Esophagus muscularis mucosa (tissue), 4 donors: ENCODE results near the gene EML3. TPM values are rescaled to one million over a fixed set of nuclear protein-coding genes. Genes with fewer than 3 reads are reported as not detected.

Experiments used
- DNase-seq: peaks from one replicate; pipeline ENCODE4 v3.0.0-alpha.2; 2017; ENCODE audit errors: extremely low spot score
- H3K27ac ChIP-seq, 4 donors: fragments of 200-600 bp; sonication (generic); replicated peaks in 1 of 4; 1 replicate in 3 of 4; 2 replicates in 1 of 4; pipeline ENCODE4 v1.5.1; 2016 to 2019; ENCODE audit warnings: mild to moderate bottlenecking in 1 of 4
- H3K27me3 ChIP-seq, 4 donors: fragments of 200-600 bp; sonication (generic); one replicate each; pipeline versions ENCODE4 v1.5.1 to v1.6.0; 2016 to 2019
- H3K36me3 ChIP-seq, 4 donors: fragments of 200-600 bp; sonication (generic); one replicate each; pipeline ENCODE4 v1.5.1; 2016 to 2019
- H3K4me1 ChIP-seq, 4 donors: fragments of 200-600 bp; sonication (generic); one replicate each; pipeline ENCODE4 v1.5.1; 2016 to 2019
- H3K4me3 ChIP-seq, 4 donors: fragments of 200-600 bp; sonication (generic); 1 replicate in 2 of 4; 2 replicates in 2 of 4; pipeline ENCODE4 v1.5.1; 2016 to 2019; ENCODE audit warnings: mild to moderate bottlenecking in 4 of 4, moderate library complexity in 1 of 4
- H3K9me3 ChIP-seq, 4 donors: fragments of 200-600 bp; sonication (generic); 1 replicate in 3 of 4; 2 replicates in 1 of 4; pipeline ENCODE4 v1.5.1; 2016 to 2019
- EP300 ChIP-seq: sonication (generic); formaldehyde crosslinking; IDR thresholded peaks from one replicate; pipeline ENCODE4 v1.6.1; 2017; ENCODE audit warnings: antibody characterized with exemption
- POLR2A ChIP-seq: fragments of 450-650 bp; IDR thresholded peaks from one replicate; pipeline ENCODE4 v1.6.1; 2017; ENCODE audit warnings: antibody characterized with exemption, moderate library complexity, mild to moderate bottlenecking, low read depth
- POLR2AphosphoS5 ChIP-seq, 2 donors: sonication (generic); formaldehyde crosslinking; IDR thresholded peaks; one replicate each; pipeline ENCODE4 v1.6.1; 2017; ENCODE audit warnings: antibody characterized with exemption in 2 of 2
- WGBS: methylation state at CpG from one replicate; pipeline ENCODE4 v1.1.5; 2018; 5-methylcytosine and 5-hydroxymethylcytosine counted together
- intact Hi-C: fragments of 100-400 bp; cut with DNase I; formaldehyde crosslinking; loops from one replicate; pipeline ENCODE4 v1.15.1; 2023
- small RNA-seq, 3 donors: library from RNA; depleted of rRNA; stranded (forward); fragments of <200 nt; gene quantifications; one replicate each; pipeline ENCODE3, GENCODE V24; 2016
- total RNA-seq, 4 donors: library from RNA; depleted of rRNA; stranded (reverse); fragments of >200 nt; gene quantifications; one replicate each; pipeline versions ENCODE4 v1.1.0 to v1.2.1, GENCODE V29; 2016
- TF ChIP-seq, protein P1 (sequence below), 3 experiments: fragments of 200-600 bp in 2 of 3; fragments of 450-650 bp in 1 of 3; sonication (generic) in 2 of 3; IDR thresholded peaks; one replicate each; pipeline ENCODE4 v1.5.1; 2017 to 2019; ENCODE audit warnings: antibody characterized with exemption in 3 of 3, mild to moderate bottlenecking in 2 of 3, moderate library complexity in 1 of 3

EML3 gene
- total RNA-seq, 4 donors from 2014 or later = 27.0 to 33.6 (median 29.0) TPM

DNA sequence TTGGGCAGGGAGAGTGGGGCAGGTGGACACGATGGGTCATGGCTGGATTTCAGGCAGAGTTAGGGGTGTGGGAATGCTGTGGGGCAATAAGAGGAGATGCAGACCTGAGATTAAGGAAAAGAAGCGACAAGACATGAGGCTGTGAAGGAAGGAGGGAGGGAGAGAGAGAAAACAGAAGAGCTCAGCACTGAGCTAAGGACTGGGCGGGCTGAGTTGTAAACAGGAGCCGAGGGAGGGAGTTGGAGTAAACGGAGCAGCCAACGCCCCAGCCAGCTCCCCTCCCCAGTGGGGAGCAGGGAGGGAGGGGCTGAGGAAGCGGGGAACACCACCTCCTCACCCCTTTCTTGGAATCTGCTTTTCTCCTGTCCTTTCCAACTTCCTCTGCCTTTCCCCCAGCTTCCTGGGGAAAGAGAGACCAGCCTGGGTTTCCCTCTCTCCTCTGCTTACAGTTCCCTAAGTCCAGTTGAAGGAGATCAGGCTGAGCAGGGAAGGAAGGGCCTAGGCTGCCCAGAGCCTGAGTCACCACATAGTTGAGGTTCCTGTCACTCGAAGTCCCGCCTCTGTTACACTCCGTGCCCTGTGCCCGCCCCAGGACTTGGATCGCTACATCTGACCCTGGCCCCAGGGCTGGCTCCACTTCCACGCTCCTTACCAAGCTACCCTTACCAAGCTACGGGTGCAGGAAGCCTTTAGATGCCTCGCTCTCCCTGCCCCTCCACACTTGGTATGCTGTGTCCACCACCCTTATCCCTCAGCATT, 59.3 kb downstream of the EML3 start:
- no peaks in the 10 kb centered on the region for H3K27me3 ChIP-seq
- DNase-seq = peak; percentile 98
- H3K36me3 ChIP-seq = peaks cover 0 to 11% (median 3%) of the 10 kb centered on the region in 4 donors
- peak overlapping the region; percentile 93 to 97 (median 95) for H3K27ac ChIP-seq
- H3K4me1 ChIP-seq = peaks cover 86 to 99% (median 95%) of the 10 kb centered on the region in 4 donors
- WGBS = under 1% methylated on average over 14 of the region's 15 CpGs
- peak overlapping the region; percentile 38 to 49 (median 42) for H3K4me3 ChIP-seq
- intact Hi-C loops = no loop called here
- H3K9me3 ChIP-seq = no peaks in the 10 kb centered on the region
- TF ChIP-seq EP300 (no peak), POLR2A (peak; percentile 18), POLR2AphosphoS5 (IDR thresholded peaks at IDR 0.05) (peak in 1 of 2 donors; percentile 88)
- TF ChIP-seq, protein P1, sequence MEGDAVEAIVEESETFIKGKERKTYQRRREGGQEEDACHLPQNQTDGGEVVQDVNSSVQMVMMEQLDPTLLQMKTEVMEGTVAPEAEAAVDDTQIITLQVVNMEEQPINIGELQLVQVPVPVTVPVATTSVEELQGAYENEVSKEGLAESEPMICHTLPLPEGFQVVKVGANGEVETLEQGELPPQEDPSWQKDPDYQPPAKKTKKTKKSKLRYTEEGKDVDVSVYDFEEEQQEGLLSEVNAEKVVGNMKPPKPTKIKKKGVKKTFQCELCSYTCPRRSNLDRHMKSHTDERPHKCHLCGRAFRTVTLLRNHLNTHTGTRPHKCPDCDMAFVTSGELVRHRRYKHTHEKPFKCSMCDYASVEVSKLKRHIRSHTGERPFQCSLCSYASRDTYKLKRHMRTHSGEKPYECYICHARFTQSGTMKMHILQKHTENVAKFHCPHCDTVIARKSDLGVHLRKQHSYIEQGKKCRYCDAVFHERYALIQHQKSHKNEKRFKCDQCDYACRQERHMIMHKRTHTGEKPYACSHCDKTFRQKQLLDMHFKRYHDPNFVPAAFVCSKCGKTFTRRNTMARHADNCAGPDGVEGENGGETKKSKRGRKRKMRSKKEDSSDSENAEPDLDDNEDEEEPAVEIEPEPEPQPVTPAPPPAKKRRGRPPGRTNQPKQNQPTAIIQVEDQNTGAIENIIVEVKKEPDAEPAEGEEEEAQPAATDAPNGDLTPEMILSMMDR (IDR thresholded peaks at IDR 0.05) = no peak

DNA sequence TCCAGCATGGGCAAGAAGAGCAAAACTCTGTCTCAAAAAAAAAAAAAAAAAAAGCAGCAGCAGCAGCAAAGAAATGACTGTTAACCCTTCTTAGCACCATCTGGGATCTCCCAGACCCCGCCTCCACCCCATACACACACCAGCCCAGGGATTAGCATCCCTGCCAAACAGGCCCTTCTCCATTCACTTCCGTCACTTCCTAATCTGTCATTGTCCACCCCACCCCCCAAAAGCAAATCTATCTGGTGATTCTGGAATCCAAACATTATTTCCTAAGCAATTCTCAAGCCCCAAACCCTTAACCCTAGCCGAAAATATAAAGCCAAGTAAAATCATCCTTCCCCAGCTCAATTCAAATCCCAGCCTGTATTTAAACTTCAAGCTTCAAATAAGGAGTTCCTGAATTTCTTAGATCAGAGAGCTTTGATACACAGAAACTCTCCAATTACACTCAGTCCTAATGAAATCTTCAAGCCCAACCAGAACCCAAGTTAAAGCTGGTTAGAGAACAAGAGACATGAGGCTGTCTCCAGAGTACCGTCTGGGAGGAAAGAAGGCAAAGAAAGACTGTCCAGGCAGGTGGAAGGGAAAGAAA, 60.0 kb downstream of the EML3 start:
- Histone ChIP-seq H3K9me3 (no peaks in the 10 kb centered on the region), H3K4me3 (peak overlapping the region; percentile 38 to 49 (median 42)), H3K27me3 (no peaks in the 10 kb centered on the region), H3K27ac (peak overlapping the region; percentile 93 to 97 (median 95)), H3K4me1 (peaks cover 93 to 99% (median 98%) of the 10 kb centered on the region in 4 donors), H3K36me3 (peaks cover 0 to 4% (median 0%) of the 10 kb centered on the region in 4 donors)
- intact Hi-C loops = no loop called here
- 14% methylated on average over 4 of the region's 4 CpGs for WGBS
- no peak for DNase-seq
- no peak for TF ChIP-seq POLR2AphosphoS5 (IDR thresholded peaks at IDR 0.05)
- no peak for TF ChIP-seq EP300
- TF ChIP-seq, protein P1 (IDR thresholded peaks at IDR 0.05) = no peak
- TF ChIP-seq POLR2A = no peak

Small RNA genes lying within 50 kb of the gene (small RNA-seq; reads per million reads assigned to genes)
- gene AP001458.1 (0 reads per million in 3 donors), gene EEF1G (0 reads per million in 3 donors), gene MIR6747 (0 reads per million in 3 donors)

Other genes with a start within 250 kb of the EML3 start
- 1 to 10 TPM in 1 of 4 donors, not detected in 3; 3.0 TPM for gene SCGB1A1, start 193.7 kb downstream of the EML3 start, total RNA-seq
- gene AHNAK, start 66.0 kb downstream of the EML3 start, total RNA-seq = 1,000 to 10,000 TPM; 1,278 to 2,374 (median 1,866) TPM
- 1,000 to 10,000 TPM; 1,068 to 1,537 (median 1,375) TPM for gene EEF1G, start 38.9 kb downstream of the EML3 start, total RNA-seq
- 1 to 10 TPM; 4.2 to 8.0 (median 6.0) TPM for gene TUT1, start 21.3 kb downstream of the EML3 start, total RNA-seq
- gene MTA2, start 10.9 kb downstream of the EML3 start, total RNA-seq = 10 to 100 TPM; 60.2 to 91.4 (median 88.3) TPM
- 10 to 100 TPM in 2 of 4 donors, 1 to 10 TPM in 2; 3.7 to 11.9 (median 10.1) TPM for gene ROM1, start 482 bp upstream of the EML3 start, total RNA-seq
- gene B3GAT3, start 9.2 kb upstream of the EML3 start, total RNA-seq = 10 to 100 TPM; 20.3 to 33.3 (median 22.1) TPM
- 100 to 1,000 TPM in 2 of 4 donors, 10 to 100 TPM in 2; 77.7 to 129 (median 111) TPM for gene GANAB, start 33.8 kb upstream of the EML3 start, total RNA-seq
- gene INTS5, start 40.5 kb upstream of the EML3 start, total RNA-seq = 10 to 100 TPM in 3 of 4 donors, 1 to 10 TPM in 1; 9.6 to 22.7 (median 21.7) TPM
- gene C11orf98, start 52.4 kb upstream of the EML3 start, total RNA-seq = 10 to 100 TPM; 23.7 to 38.0 (median 33.0) TPM
- 1 to 10 TPM; 2.9 to 4.9 (median 3.1) TPM for gene CSKMT, start 52.5 kb upstream of the EML3 start, total RNA-seq
- gene UQCC3, start 58.9 kb upstream of the EML3 start, total RNA-seq = 1 to 10 TPM; 6.3 to 7.5 (median 7.1) TPM
- 1 to 10 TPM; 1.6 to 2.5 (median 1.7) TPM for gene LBHD1, start 59.5 kb upstream of the EML3 start, total RNA-seq
- gene UBXN1, start 66.3 kb upstream of the EML3 start, total RNA-seq = 100 to 1,000 TPM; 192 to 277 (median 234) TPM
- gene LRRN4CL, start 76.8 kb upstream of the EML3 start, total RNA-seq = 10 to 100 TPM; 29.9 to 48.2 (median 39.2) TPM
- gene BSCL2, start 94.6 kb upstream of the EML3 start, total RNA-seq = 10 to 100 TPM; 25.3 to 58.1 (median 39.2) TPM
- gene GNG3, start 94.9 kb upstream of the EML3 start, total RNA-seq = 1 to 10 TPM in 2 of 4 donors, under 1 TPM in 2; 0.65 to 1.5 (median 1.0) TPM
- 10 to 100 TPM; 19.5 to 45.0 (median 36.7) TPM for gene HNRNPUL2, start 114.7 kb upstream of the EML3 start, total RNA-seq
- gene TTC9C, start 115.7 kb upstream of the EML3 start, total RNA-seq = 10 to 100 TPM; 12.9 to 22.9 (median 18.2) TPM
- gene ZBTB3, start 141.4 kb upstream of the EML3 start, total RNA-seq = 10 to 100 TPM in 1 of 4 donors, 1 to 10 TPM in 3; 6.2 to 12.3 (median 9.1) TPM
- gene POLR2G, start 148.8 kb upstream of the EML3 start, total RNA-seq = 10 to 100 TPM; 41.1 to 48.2 (median 44.4) TPM
- gene TAF6L, start 158.6 kb upstream of the EML3 start, total RNA-seq = 10 to 100 TPM; 12.0 to 27.2 (median 14.6) TPM
- 10 to 100 TPM; 33.2 to 50.8 (median 44.8) TPM for gene TMEM179B, start 174.6 kb upstream of the EML3 start, total RNA-seq
- 10 to 100 TPM; 13.7 to 17.9 (median 15.8) TPM for gene TMEM223, start 179.2 kb upstream of the EML3 start, total RNA-seq
- 10 to 100 TPM; 38.6 to 86.4 (median 48.4) TPM for gene NXF1, start 192.7 kb upstream of the EML3 start, total RNA-seq
- gene STX5, start 219.3 kb upstream of the EML3 start, total RNA-seq = 10 to 100 TPM; 22.8 to 31.6 (median 31.6) TPM
- not detected for gene TEX54, start 220.1 kb upstream of the EML3 start, total RNA-seq
- gene WDR74, start 226.8 kb upstream of the EML3 start, total RNA-seq = 10 to 100 TPM; 18.3 to 53.1 (median 48.1) TPM